ENCODE results near the gene CEMIP. TPM values are rescaled to one million over a fixed set of nuclear protein-coding genes. Genes with fewer than 3 reads are reported as not detected.

Gene CEMIP
- total and polyA plus RNA-seq, 2 of the 4 experiments (the other 2 are of a cell fraction): 63.8 to 78.0 TPM

DNA sequence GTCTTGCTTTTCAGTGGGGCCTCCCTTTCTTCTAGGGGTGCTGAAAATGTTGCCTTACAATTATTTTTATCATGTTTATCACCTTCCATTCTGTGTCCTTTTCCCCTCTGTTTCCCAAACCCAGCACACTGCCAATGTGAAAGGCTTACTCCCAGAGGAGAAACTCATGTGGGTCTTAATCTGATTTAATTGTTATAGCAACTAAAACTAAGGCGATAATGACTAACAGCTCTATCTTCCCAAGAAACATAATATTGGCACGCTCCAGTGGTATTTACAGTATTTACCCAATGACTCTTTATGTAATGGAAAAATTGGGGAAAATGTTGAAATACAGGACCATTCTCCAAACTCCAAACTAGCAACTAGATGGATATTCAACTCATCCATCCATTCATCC lies 152.0 kb downstream of the CEMIP start:
- no peak overlapping the region for H3K23ac ChIP-seq (ENCODE audit: low read depth, low read length)
- H3K27me3 ChIP-seq (ENCODE audit: control insufficient read depth, insufficient read depth, low read length): no peaks in the 10 kb centered on the region
- POLR2A ChIA-PET (ENCODE audit: unreplicated experiment): no interaction called here
- CTCF ChIA-PET: no interaction called here
- no peak for ATAC-seq (ENCODE audit: low read depth)
- dilution Hi-C loops (cut with HindIII; ENCODE audit: low sequenced_read_pairs, unreplicated experiment) (no loop called here), intact Hi-C loops (cut with micrococcal nuclease) (no loop called here), in situ Hi-C loops (cut with MboI; ENCODE audit: low sequenced_read_pairs) (no loop called here)
- no peak overlapping the region for H3K4me3 ChIP-seq (ENCODE audit: insufficient read depth, low read depth, low read length)
- no peak overlapping the region for H3K27ac ChIP-seq (ENCODE audit: insufficient read depth, low read length)
- H2BK15ac ChIP-seq (ENCODE audit: low read depth, low read length): no peak overlapping the region
- H3K9me3 ChIP-seq (ENCODE audit: control insufficient read depth, insufficient read depth, low read length): no peaks in the 10 kb centered on the region
- no peak for DNase-seq
- no peak overlapping the region for H2BK20ac ChIP-seq (ENCODE audit: low read depth, low read length)
- H3K14ac ChIP-seq (replicated peaks; ENCODE audit: low read depth, low read length): no peak overlapping the region
- H3K4me1 ChIP-seq (ENCODE audit: control insufficient read depth, insufficient read depth, low read length): peaks cover 26% of the 10 kb centered on the region
- peaks cover 0 to 8% of the 10 kb centered on the region in 2 experiments; a peak in 1 of 4 replicates for H3K79me1 ChIP-seq (ENCODE audit: low read depth in 1 of 2, low read length in 2 of 2)
- BruUV-seq (replicated peaks): no TSS peak
- H4K5ac ChIP-seq (ENCODE audit: low read depth, low read length): no peak overlapping the region
- no peak overlapping the region for H2BK5ac ChIP-seq (ENCODE audit: low read depth, low read length, poor library complexity, severe bottlenecking)
- no peak overlapping the region for H4K8ac ChIP-seq (ENCODE audit: low read depth in 2 of 2, low read length in 2 of 2)
- H3K9ac ChIP-seq (ENCODE audit: low read depth, low read length): no peak overlapping the region
- H4K20me1 ChIP-seq (ENCODE audit: insufficient read depth, low read length): peaks cover 47% of the 10 kb centered on the region; the same call in 1 of the 2 replicates
- H3K36me3 ChIP-seq (ENCODE audit: control insufficient read depth, insufficient read depth, low read length): peaks cover 73% of the 10 kb centered on the region
- no peak overlapping the region for H4K91ac ChIP-seq (ENCODE audit: insufficient read depth, low read depth, low read length)
- H2AK5ac ChIP-seq (ENCODE audit: low read depth, low read length): no peak overlapping the region
- no peak overlapping the region for H3K18ac ChIP-seq (ENCODE audit: low read depth, low read length)
- no peak for TF ChIP-seq CHD1 (IDR thresholded peaks at IDR 0.05; ENCODE audit: low read depth, low read length)
- no peak for TF ChIP-seq BHLHE40 (IDR thresholded peaks at IDR 0.05; ENCODE audit: low read depth, low read length)
- TF ChIP-seq MAFK (IDR thresholded peaks at IDR 0.05; ENCODE audit: low read depth, low read length): no peak
- TF ChIP-seq, protein P1, sequence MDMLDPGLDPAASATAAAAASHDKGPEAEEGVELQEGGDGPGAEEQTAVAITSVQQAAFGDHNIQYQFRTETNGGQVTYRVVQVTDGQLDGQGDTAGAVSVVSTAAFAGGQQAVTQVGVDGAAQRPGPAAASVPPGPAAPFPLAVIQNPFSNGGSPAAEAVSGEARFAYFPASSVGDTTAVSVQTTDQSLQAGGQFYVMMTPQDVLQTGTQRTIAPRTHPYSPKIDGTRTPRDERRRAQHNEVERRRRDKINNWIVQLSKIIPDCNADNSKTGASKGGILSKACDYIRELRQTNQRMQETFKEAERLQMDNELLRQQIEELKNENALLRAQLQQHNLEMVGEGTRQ (IDR thresholded peaks at IDR 0.05; ENCODE audit: low read depth, low read length): no peak
- no peak for TF ChIP-seq RFX5 (IDR thresholded peaks at IDR 0.05; ENCODE audit: low read depth, low read length)
- TF ChIP-seq, protein P2, sequence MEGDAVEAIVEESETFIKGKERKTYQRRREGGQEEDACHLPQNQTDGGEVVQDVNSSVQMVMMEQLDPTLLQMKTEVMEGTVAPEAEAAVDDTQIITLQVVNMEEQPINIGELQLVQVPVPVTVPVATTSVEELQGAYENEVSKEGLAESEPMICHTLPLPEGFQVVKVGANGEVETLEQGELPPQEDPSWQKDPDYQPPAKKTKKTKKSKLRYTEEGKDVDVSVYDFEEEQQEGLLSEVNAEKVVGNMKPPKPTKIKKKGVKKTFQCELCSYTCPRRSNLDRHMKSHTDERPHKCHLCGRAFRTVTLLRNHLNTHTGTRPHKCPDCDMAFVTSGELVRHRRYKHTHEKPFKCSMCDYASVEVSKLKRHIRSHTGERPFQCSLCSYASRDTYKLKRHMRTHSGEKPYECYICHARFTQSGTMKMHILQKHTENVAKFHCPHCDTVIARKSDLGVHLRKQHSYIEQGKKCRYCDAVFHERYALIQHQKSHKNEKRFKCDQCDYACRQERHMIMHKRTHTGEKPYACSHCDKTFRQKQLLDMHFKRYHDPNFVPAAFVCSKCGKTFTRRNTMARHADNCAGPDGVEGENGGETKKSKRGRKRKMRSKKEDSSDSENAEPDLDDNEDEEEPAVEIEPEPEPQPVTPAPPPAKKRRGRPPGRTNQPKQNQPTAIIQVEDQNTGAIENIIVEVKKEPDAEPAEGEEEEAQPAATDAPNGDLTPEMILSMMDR (conservative IDR thresholded peaks at IDR 0.05; ENCODE audit: low read depth, low read length): no peak
- no peak for TF ChIP-seq POLR2A (IDR thresholded peaks at IDR 0.05; ENCODE audit: low read depth, low read length)
- TF ChIP-seq, protein P3, sequence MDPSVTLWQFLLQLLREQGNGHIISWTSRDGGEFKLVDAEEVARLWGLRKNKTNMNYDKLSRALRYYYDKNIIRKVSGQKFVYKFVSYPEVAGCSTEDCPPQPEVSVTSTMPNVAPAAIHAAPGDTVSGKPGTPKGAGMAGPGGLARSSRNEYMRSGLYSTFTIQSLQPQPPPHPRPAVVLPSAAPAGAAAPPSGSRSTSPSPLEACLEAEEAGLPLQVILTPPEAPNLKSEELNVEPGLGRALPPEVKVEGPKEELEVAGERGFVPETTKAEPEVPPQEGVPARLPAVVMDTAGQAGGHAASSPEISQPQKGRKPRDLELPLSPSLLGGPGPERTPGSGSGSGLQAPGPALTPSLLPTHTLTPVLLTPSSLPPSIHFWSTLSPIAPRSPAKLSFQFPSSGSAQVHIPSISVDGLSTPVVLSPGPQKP (IDR thresholded peaks at IDR 0.05; ENCODE audit: borderline replicate concordance, low read depth, low read length): no peak
- TF ChIP-seq SMC3 (IDR thresholded peaks at IDR 0.05; ENCODE audit: low read depth, low read length): no peak
- TF ChIP-seq FOS (IDR thresholded peaks at IDR 0.05; ENCODE audit: low read depth, low read length): no peak
- H3K9me1 ChIP-seq (ENCODE audit: insufficient read depth, low read length): peaks cover 35% of the 10 kb centered on the region
- no peak overlapping the region for H3K4ac ChIP-seq (ENCODE audit: low read depth, low read length)
- H3K4me2 ChIP-seq (ENCODE audit: low read depth, low read length): no peak overlapping the region
- H3K56ac ChIP-seq (ENCODE audit: extremely low read depth, insufficient read depth, low read length): no peak overlapping the region
- no CpG with 5 or more reads among the region's 2 CpGs for WGBS, 2 experiments (ENCODE audit: extremely low coverage in 2 of 2, insufficient read length in 1 of 2)
- H2BK120ac ChIP-seq (ENCODE audit: low read depth, low read length): no peak overlapping the region
- no peak overlapping the region for H2AK9ac ChIP-seq (replicated peaks; ENCODE audit: low read depth, low read length, poor library complexity)
- H2AFZ ChIP-seq (replicated peaks; ENCODE audit: low read length, poor library complexity): no peak overlapping the region

Data from IMR-90 (cell line).